HG03469 (cell line): ENCODE measurements around the gene IL1RAP.

Source experiments
- ATAC-seq: cut with Tn5 transposase; IDR thresholded peaks from one replicate; pipeline ENCODE4 v1.9.1; 2021; ENCODE audit warnings: mild to moderate bottlenecking, moderate library complexity, moderate number of reproducible peaks; ENCODE audit not compliant: unreplicated experiment

IL1RAP gene

DNA sequence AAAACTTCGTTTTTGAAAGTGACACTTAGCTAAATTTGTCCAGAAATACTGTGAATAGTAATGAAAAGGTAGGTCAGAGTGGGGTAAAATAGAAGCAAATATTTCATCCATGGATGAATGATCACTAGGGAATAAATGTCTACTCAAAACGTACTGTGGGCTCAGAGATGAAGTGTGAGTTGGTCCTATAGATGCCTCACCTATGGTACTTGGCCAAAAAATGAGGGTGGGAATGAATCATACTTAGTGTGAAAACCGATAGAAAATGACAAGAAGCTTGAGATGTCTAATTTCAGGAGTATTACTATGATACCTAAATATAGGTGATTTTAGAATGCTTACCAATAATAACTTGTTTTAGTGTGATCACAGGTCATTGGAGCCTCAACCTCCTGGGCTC is 192.7 kb downstream of the IL1RAP start:
- no peak for ATAC-seq
